ENCODE data around the gene RNF150. TPM values are rescaled to one million over a fixed set of nuclear protein-coding genes. Genes with fewer than 3 reads are reported as not detected.
A peak's percentile ranks its signal among the peaks of the same experiment; 100 is the strongest.

RNF150 gene
- polyA plus RNA-seq, 3 donors: 0.21 TPM; not detected in 2

GRCh38 chr4:140816806-140817510 is 316.3 kb downstream of the RNF150 start:
- Histone ChIP-seq H3K27me3 (ENCODE audit: control insufficient read depth in 2 of 2, insufficient read depth in 2 of 2, low read length in 2 of 2) (no peaks in the 10 kb centered on the region), H3K9me3 (replicated peaks in 1 of 2; ENCODE audit: control insufficient read depth in 1 of 2, insufficient read depth in 1 of 2, low read length in 2 of 2) (no peaks in the 10 kb centered on the region), H3K4me1 (ENCODE audit: control insufficient read depth in 1 of 2, insufficient read depth in 2 of 2, low read length in 2 of 2) (no peaks in the 10 kb centered on the region), H3K27ac (ENCODE audit: low read depth in 1 of 2, low read length in 2 of 2) (no peak overlapping the region), H3K9ac (ENCODE audit: insufficient read depth, low read length, poor library complexity, severe bottlenecking) (no peak overlapping the region), H2AFZ (ENCODE audit: insufficient read depth, low read depth, low read length, poor library complexity, severe bottlenecking) (no peak overlapping the region), H3K4me3 (replicated peaks in 1 of 3; ENCODE audit: low read depth in 2 of 3, low read length in 3 of 3) (no peak overlapping the region), H3K4me2 (replicated peaks; ENCODE audit: extremely low read depth, low read length, poor library complexity, severe bottlenecking) (no peak overlapping the region), H3K36me3 (replicated peaks in 1 of 2; ENCODE audit: control insufficient read depth in 1 of 2, insufficient read depth in 2 of 2, low read length in 2 of 2) (no peaks in the 10 kb centered on the region), H4K20me1 (ENCODE audit: insufficient read depth, low read length) (no peaks in the 10 kb centered on the region), H3K79me2 (ENCODE audit: insufficient read depth, low read length) (no peaks in the 10 kb centered on the region)
- H3K4me3 Mint-ChIP-seq: peak overlapping the region in 1 of 2 donors; percentile 22
- H3K36me3 Mint-ChIP-seq: no peaks in the 10 kb centered on the region
- peaks cover 2% of the 10 kb centered on the region for H3K4me1 Mint-ChIP-seq
- DNase-seq: no peak
- no peak overlapping the region for H3K27ac Mint-ChIP-seq
- whole genome bisulfite sequencing (ENCODE audit: insufficient coverage): no CpG with 5 or more reads among the region's 5 CpGs
- peaks cover 2% of the 10 kb centered on the region in 3 donors for H3K27me3 Mint-ChIP-seq (ENCODE audit: low read depth in 3 of 3)
- intact Hi-C loops (cut with micrococcal nuclease): no loop called here
- no peak for TF ChIP-seq CTCF (IDR thresholded peaks at IDR 0.05)
- H3K9me3 Mint-ChIP-seq: peaks cover 0 to 6% (median 2%) of the 10 kb centered on the region in 7 donors

DNA sequence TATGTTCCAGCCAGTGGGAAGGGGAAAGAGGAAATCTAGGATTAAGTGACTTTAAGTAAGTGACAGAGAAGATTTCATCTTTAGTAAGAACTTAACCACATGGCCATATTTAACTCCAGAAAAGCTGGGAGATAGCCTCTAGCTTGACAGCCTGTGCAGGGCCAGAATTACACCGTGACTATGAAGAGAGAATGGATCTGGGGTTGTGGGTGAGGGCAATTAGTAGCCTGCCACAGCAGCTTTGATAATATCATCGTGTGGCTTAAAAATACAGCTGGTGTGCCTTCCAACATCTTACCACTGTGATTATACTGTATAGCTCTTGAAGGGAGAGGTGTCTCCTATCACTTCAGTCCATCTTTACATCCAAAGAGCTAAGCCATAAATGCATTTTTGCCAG is 319.5 kb downstream of the RNF150 start:
- no CpG with 5 or more reads among the region's 2 CpGs for WGBS (ENCODE audit: insufficient coverage)
- Histone ChIP-seq H3K9me3 (replicated peaks in 1 of 2; ENCODE audit: control insufficient read depth in 1 of 2, insufficient read depth in 1 of 2, low read length in 2 of 2) (no peaks in the 10 kb centered on the region), H3K27me3 (ENCODE audit: control insufficient read depth in 2 of 2, insufficient read depth in 2 of 2, low read length in 2 of 2) (no peaks in the 10 kb centered on the region), H4K20me1 (ENCODE audit: insufficient read depth, low read length) (no peaks in the 10 kb centered on the region), H3K4me3 (replicated peaks in 1 of 3; ENCODE audit: low read depth in 2 of 3, low read length in 3 of 3) (no peak overlapping the region), H3K4me2 (replicated peaks; ENCODE audit: extremely low read depth, low read length, poor library complexity, severe bottlenecking) (no peak overlapping the region), H3K9ac (ENCODE audit: insufficient read depth, low read length, poor library complexity, severe bottlenecking) (no peak overlapping the region), H3K27ac (ENCODE audit: low read depth in 1 of 2, low read length in 2 of 2) (no peak overlapping the region), H2AFZ (ENCODE audit: insufficient read depth, low read depth, low read length, poor library complexity, severe bottlenecking) (no peak overlapping the region), H3K4me1 (ENCODE audit: control insufficient read depth in 1 of 2, insufficient read depth in 2 of 2, low read length in 2 of 2) (peaks cover 16 to 18% of the 10 kb centered on the region in 2 donors), H3K36me3 (replicated peaks in 1 of 2; ENCODE audit: control insufficient read depth in 1 of 2, insufficient read depth in 2 of 2, low read length in 2 of 2) (no peaks in the 10 kb centered on the region), H3K79me2 (ENCODE audit: insufficient read depth, low read length) (no peaks in the 10 kb centered on the region)
- intact Hi-C loops (cut with micrococcal nuclease): no loop called here
- DNase-seq: no peak
- Mint-ChIP-seq H3K9me3 (peaks cover 0 to 2% (median 0%) of the 10 kb centered on the region in 7 donors), H3K4me1 (peaks cover 19% of the 10 kb centered on the region), H3K4me3 (no peak overlapping the region), H3K27ac (no peak overlapping the region), H3K36me3 (no peaks in the 10 kb centered on the region), H3K27me3 (ENCODE audit: low read depth in 3 of 3) (peaks cover 2 to 4% (median 3%) of the 10 kb centered on the region in 3 donors)
- no peak for TF ChIP-seq CTCF (IDR thresholded peaks at IDR 0.05)

Data from CD14-positive monocyte (primary cell).